ENCODE measurements around the gene PARD3B. TPM values are rescaled to one million over a fixed set of nuclear protein-coding genes. Genes with fewer than 3 reads are reported as not detected.

Gene PARD3B
- total and polyA plus RNA-seq, 2 of the 4 experiments (the other 2 are of a cell fraction), result 3.3 to 15.6 TPM

DNA sequence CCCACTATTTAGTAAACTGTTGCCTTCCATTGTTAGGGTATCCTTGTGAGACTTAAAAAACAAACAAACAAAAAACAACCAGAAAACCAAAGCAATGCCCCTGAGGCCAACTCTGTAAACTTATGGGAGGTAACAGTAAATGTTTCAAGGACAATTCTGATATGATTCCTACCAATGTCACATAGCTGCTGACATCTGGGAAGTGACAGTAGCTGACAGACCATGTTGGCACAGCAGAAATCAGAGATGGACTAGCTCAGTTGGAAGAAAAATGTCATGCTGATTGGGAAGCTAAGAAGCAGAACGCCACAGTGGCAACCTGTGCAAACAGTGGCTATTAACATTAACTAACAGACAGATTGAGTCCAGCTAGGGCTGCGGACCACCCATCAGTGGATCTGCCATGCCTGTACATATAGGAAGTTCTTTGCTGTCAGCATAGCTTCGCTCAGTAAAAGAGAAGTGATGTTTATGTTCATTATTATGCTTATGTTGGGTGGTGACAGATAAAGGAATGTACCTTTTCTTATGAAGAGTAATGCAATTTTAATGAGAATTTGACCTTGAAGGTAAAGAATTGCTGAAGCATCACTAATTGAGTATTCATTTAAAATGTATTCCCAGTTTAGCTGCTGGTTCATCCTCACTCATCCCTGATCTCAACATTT lies 180.6 kb downstream of the PARD3B start:
- no peak overlapping the region for H2BK15ac ChIP-seq (ENCODE audit: low read depth, low read length)
- H3K4ac ChIP-seq (ENCODE audit: low read depth, low read length), result no peak overlapping the region
- H3K36me3 ChIP-seq (ENCODE audit: control insufficient read depth, insufficient read depth, low read length), result no peaks in the 10 kb centered on the region
- no peaks in the 10 kb centered on the region for H3K4me1 ChIP-seq (ENCODE audit: control insufficient read depth, insufficient read depth, low read length)
- H4K20me1 ChIP-seq (ENCODE audit: insufficient read depth, low read length), result no peaks in the 10 kb centered on the region
- no peak overlapping the region for H3K27ac ChIP-seq (ENCODE audit: insufficient read depth, low read length)
- DNase-seq (no peak), ATAC-seq (ENCODE audit: low read depth) (no peak)
- POLR2A ChIA-PET (ENCODE audit: unreplicated experiment), result no interaction called here
- no peak overlapping the region for H3K23ac ChIP-seq (ENCODE audit: low read depth, low read length)
- peaks cover 0 to 9% of the 10 kb centered on the region in 2 experiments; a peak in 2 of 4 replicates for H3K79me1 ChIP-seq (ENCODE audit: low read depth in 1 of 2, low read length in 2 of 2)
- no peak overlapping the region for H3K18ac ChIP-seq (ENCODE audit: low read depth, low read length)
- intact Hi-C loops (cut with micrococcal nuclease), result no loop called here
- H2BK120ac ChIP-seq (ENCODE audit: low read depth, low read length), result no peak overlapping the region
- no peak overlapping the region for H3K9ac ChIP-seq (ENCODE audit: low read depth, low read length)
- no peak overlapping the region for H3K56ac ChIP-seq (ENCODE audit: extremely low read depth, insufficient read depth, low read length)
- H3K14ac ChIP-seq (replicated peaks; ENCODE audit: low read depth, low read length), result no peak overlapping the region
- H3K4me2 ChIP-seq (ENCODE audit: low read depth, low read length), result no peak overlapping the region
- no peak overlapping the region for H2AK9ac ChIP-seq (replicated peaks; ENCODE audit: low read depth, low read length, poor library complexity)
- no TSS peak for BruUV-seq (replicated peaks)
- H4K91ac ChIP-seq (ENCODE audit: insufficient read depth, low read depth, low read length), result no peak overlapping the region
- H4K8ac ChIP-seq (ENCODE audit: low read depth in 2 of 2, low read length in 2 of 2), result no peak overlapping the region
- TF ChIP-seq MXI1 (IDR thresholded peaks at IDR 0.05; ENCODE audit: borderline replicate concordance, low read depth, low read length) (no peak), RCOR1 (IDR thresholded peaks at IDR 0.05; ENCODE audit: insufficient replicate concordance, low read length) (no peak), RFX5 (IDR thresholded peaks at IDR 0.05; ENCODE audit: low read depth, low read length) (no peak), NFE2L2 (IDR thresholded peaks at IDR 0.05; ENCODE audit: low read depth, low read length) (no peak)
- TF ChIP-seq, protein P1, sequence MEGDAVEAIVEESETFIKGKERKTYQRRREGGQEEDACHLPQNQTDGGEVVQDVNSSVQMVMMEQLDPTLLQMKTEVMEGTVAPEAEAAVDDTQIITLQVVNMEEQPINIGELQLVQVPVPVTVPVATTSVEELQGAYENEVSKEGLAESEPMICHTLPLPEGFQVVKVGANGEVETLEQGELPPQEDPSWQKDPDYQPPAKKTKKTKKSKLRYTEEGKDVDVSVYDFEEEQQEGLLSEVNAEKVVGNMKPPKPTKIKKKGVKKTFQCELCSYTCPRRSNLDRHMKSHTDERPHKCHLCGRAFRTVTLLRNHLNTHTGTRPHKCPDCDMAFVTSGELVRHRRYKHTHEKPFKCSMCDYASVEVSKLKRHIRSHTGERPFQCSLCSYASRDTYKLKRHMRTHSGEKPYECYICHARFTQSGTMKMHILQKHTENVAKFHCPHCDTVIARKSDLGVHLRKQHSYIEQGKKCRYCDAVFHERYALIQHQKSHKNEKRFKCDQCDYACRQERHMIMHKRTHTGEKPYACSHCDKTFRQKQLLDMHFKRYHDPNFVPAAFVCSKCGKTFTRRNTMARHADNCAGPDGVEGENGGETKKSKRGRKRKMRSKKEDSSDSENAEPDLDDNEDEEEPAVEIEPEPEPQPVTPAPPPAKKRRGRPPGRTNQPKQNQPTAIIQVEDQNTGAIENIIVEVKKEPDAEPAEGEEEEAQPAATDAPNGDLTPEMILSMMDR (conservative IDR thresholded peaks at IDR 0.05; ENCODE audit: low read depth, low read length), result no peak
- no peak overlapping the region for H2BK20ac ChIP-seq (ENCODE audit: low read depth, low read length)
- H3K9me3 ChIP-seq (ENCODE audit: control insufficient read depth, insufficient read depth, low read length), result no peaks in the 10 kb centered on the region
- no peaks in the 10 kb centered on the region for H3K27me3 ChIP-seq (ENCODE audit: control insufficient read depth, insufficient read depth, low read length)
- no peak overlapping the region for H2AFZ ChIP-seq (replicated peaks; ENCODE audit: low read length, poor library complexity)
- H2BK5ac ChIP-seq (ENCODE audit: low read depth, low read length, poor library complexity, severe bottlenecking), result no peak overlapping the region
- CTCF ChIA-PET, result interaction anchor here (1.2 kb wide), 1 partner anchor 15 kb away, joined by 3 read pairs; no protein-coding TSS in a partner anchor
- no peak overlapping the region for H4K5ac ChIP-seq (ENCODE audit: low read depth, low read length)
- WGBS, 2 experiments (ENCODE audit: extremely low coverage in 2 of 2, insufficient read length in 1 of 2), result no CpG with 5 or more reads among the region's 3 CpGs
- dilution Hi-C loops (cut with HindIII; ENCODE audit: low sequenced_read_pairs, unreplicated experiment), result no loop called here
- no peaks in the 10 kb centered on the region for H3K9me1 ChIP-seq (ENCODE audit: insufficient read depth, low read length)
- in situ Hi-C loops (cut with MboI; ENCODE audit: low sequenced_read_pairs), result no loop called here
- H3K4me3 ChIP-seq (ENCODE audit: insufficient read depth, low read depth, low read length), result no peak overlapping the region
- H2AK5ac ChIP-seq (ENCODE audit: low read depth, low read length), result no peak overlapping the region
